ENCODE results near the gene CAMK1D.

GRCh38 chr10:12348870-12349628, at the start of gene CAMK1D:
- TF ChIP-seq CTCF (IDR thresholded peaks at IDR 0.05) (peak; percentile 8 to 50 (median 29)), POLR2A (IDR thresholded peaks at IDR 0.05) (no peak)
